Choroid plexus epithelial cell (primary cell): ENCODE results near the gene TMEM243.

Source experiments
- DNase-seq: peaks from one replicate; pipeline ENCODE4 v3.0.0-alpha.2; 2010; ENCODE audit warnings: low read depth
- H3K4me3 ChIP-seq: 2 replicates; pipeline ENCODE4 v1.5.1; 2011; ENCODE audit warnings: low read depth, mild to moderate bottlenecking, control low read depth, low read length, moderate library complexity
- CTCF ChIP-seq: conservative IDR thresholded peaks from 2 replicates; pipeline ENCODE4 v1.5.1; 2011; ENCODE audit warnings: low read depth, mild to moderate bottlenecking, control low read depth, inconsistent platforms, low read length, moderate library complexity

The TMEM243 gene

GRCh38 chr7:87231258-87231657 is 11.7 kb upstream of the TMEM243 start:
- DNase-seq: no peak
- no peak for TF ChIP-seq CTCF
- no peak overlapping the region for H3K4me3 ChIP-seq

DNA sequence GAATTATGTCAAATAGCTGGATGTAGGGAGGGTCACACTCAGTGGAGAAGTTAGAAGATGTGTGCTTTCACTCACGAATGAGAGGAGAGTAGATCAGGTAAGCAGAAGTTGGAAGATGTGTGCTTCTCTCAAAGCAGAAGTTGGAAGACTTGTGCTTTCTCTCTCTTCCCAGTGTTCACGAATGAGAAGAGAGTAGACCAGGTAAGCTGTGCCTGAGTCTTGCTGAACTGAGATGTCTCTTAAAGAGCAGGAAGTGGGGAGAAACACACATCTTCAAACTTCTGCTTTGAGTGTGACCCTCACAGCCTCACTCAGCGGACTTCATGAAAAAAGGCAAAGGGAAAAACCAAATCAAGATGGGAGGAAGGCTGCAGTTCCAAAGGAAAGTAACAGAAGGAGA is 7.0 kb upstream of the TMEM243 start:
- TF ChIP-seq CTCF: no peak
- H3K4me3 ChIP-seq: no peak overlapping the region
- no peak for DNase-seq

DNA sequence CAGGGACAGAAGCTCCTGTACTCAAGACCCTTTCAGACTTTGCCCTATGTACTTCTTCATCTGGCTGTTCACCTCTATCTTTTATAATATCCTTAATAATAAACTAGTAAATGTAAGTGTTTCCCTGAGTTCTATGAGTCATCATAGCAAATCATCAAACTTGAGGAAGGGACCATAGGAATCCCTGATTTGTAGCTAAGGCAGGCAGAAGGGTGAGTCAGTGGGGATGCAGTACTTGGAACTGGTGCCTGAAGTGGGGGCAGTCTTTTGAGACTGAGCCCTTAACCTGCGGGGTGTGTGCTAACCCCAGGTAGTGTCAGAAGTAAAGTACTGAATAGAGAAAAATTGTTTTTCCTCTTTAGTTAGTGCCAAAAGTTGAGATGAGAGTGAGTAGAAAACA is 6.2 kb upstream of the TMEM243 start:
- no peak overlapping the region for H3K4me3 ChIP-seq
- TF ChIP-seq CTCF: no peak
- DNase-seq: peak; percentile 26

GRCh38 chr7:87223666-87224065 is 4.1 kb upstream of the TMEM243 start:
- no peak for TF ChIP-seq CTCF
- no peak for DNase-seq
- no peak overlapping the region for H3K4me3 ChIP-seq

- TF ChIP-seq CTCF: no peak
- H3K4me3 ChIP-seq: peak overlapping the region; percentile 94
- DNase-seq: peak; percentile 23
Observed at GRCh38 chr7:87220734-87221215, 1.2 kb upstream of the TMEM243 start.

DNA sequence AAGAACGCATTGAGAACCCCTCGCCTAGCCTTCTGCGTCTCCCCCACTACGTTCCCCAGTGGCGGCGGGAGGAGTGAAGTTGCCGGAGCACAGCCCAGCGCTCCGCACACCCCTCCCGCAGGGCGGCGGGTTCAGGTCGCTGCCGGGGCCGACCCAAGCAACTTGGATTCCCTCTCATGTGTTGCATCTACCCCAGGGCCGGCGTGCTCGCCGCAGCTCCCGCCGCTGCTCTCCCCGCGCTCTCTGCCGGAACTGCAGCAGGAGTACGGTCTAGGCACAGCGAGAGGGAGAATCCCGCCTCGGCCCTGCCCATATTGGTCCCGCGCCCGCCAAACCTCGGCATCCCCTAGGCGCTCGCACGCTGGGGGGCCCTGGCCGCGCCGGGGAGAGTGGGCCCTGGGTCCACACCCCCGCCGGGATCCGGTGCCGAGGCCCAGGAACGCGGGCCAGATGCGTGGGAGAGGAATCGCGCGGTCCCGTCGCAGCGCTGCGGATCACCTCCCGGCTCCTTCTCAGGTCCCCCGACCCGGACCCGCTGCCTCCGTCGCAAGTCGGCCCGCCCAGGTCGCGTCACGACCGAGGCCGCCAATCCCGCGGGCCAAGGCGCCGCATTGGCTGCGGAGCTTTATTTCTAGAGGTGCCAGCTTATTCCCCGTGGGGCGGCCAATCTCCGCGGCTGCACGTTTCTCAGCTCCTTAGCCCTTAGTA is 648 bp upstream of the TMEM243 start:
- no peak for TF ChIP-seq CTCF

More for the DNA sequence above, 648 bp upstream of the TMEM243 start:
- peak; percentile 75 for DNase-seq
- H3K4me3 ChIP-seq: peak overlapping the region; percentile 94
